Measurements from ENCODE around the gene SPOCK1. TPM values are rescaled to one million over a fixed set of nuclear protein-coding genes. Genes with fewer than 3 reads are reported as not detected.

Gene SPOCK1
- total and polyA plus RNA-seq, 2 experiments from 2014 or later, result 8.2 to 10.5 TPM

GRCh38 chr5:137240285-137240684 lies 258.8 kb downstream of the SPOCK1 start:
- Histone ChIP-seq H3K4me2 (no peak overlapping the region), H3K27ac (ENCODE audit: low read depth) (no peak overlapping the region), H3K4me3 (no peak overlapping the region), H3K9me2 (ENCODE audit: insufficient read depth) (no peaks in the 10 kb centered on the region), H3F3A (replicated peaks; ENCODE audit: low read depth) (no peaks in the 10 kb centered on the region), H4K20me1 (replicated peaks; ENCODE audit: insufficient read depth) (no peaks in the 10 kb centered on the region), H3K36me3 (ENCODE audit: insufficient read depth) (no peaks in the 10 kb centered on the region), H2AFZ (no peak overlapping the region), H3K27me3 (ENCODE audit: insufficient read depth) (no peaks in the 10 kb centered on the region), H3K4me1 (ENCODE audit: insufficient read depth) (no peaks in the 10 kb centered on the region), H3K79me2 (replicated peaks; ENCODE audit: insufficient read depth) (no peaks in the 10 kb centered on the region)
- ATAC-seq, result no peak
- Mint-ChIP-seq H3K4me1 (no peaks in the 10 kb centered on the region), H3K36me3 (ENCODE audit: low read depth) (no peaks in the 10 kb centered on the region), H3K27me3 (ENCODE audit: insufficient read depth, low read depth, poor library complexity) (no peaks in the 10 kb centered on the region), H3K4me3 (no peak overlapping the region), H3K27ac (no peak overlapping the region), H3K9me3 (no peaks in the 10 kb centered on the region)
- DNase-seq (ENCODE audit: low spot score), result no peak
- TF ChIP-seq ZNF462 (CRISPR knock-in tag; IDR thresholded peaks at IDR 0.05) (no peak), ZNF114 (CRISPR knock-in tag; IDR thresholded peaks at IDR 0.05) (no peak), ZNF331 (CRISPR knock-in tag; IDR thresholded peaks at IDR 0.05; ENCODE audit: low read depth) (no peak)

- no peaks in the 10 kb centered on the region for H3K4me1 ChIP-seq (ENCODE audit: insufficient read depth)
- no peak overlapping the region for H3K4me3 Mint-ChIP-seq
- no peak for DNase-seq (ENCODE audit: low spot score)
- TF ChIP-seq REST (IDR thresholded peaks at IDR 0.05; ENCODE audit: unreplicated experiment) (no peak), ZNF114 (CRISPR knock-in tag; IDR thresholded peaks at IDR 0.05) (no peak), NANOG (IDR thresholded peaks at IDR 0.05; ENCODE audit: borderline replicate concordance) (no peak), ZNF331 (CRISPR knock-in tag; IDR thresholded peaks at IDR 0.05; ENCODE audit: low read depth) (no peak), EZH2phosphoT487 (IDR thresholded peaks at IDR 0.05; ENCODE audit: unreplicated experiment) (no peak), EZH2 (IDR thresholded peaks at IDR 0.05; ENCODE audit: low read depth, unreplicated experiment) (no peak), CREB1 (CRISPR knock-in tag; IDR thresholded peaks at IDR 0.05; ENCODE audit: low read depth) (no peak), STAT1 (IDR thresholded peaks at IDR 0.05; ENCODE audit: unreplicated experiment) (no peak), CTCF (conservative IDR thresholded peaks at IDR 0.05; ENCODE audit: low read depth in 2 of 2) (no peak)
Observed at GRCh38 chr5:137236849-137237507, 262.1 kb downstream of the SPOCK1 start.

More at GRCh38 chr5:137236849-137237507, 262.1 kb downstream of the SPOCK1 start:
- Mint-ChIP-seq H3K27ac (no peak overlapping the region), H3K4me1 (no peaks in the 10 kb centered on the region), H3K27me3 (ENCODE audit: insufficient read depth, low read depth, poor library complexity) (no peaks in the 10 kb centered on the region), H3K36me3 (ENCODE audit: low read depth) (no peaks in the 10 kb centered on the region), H3K9me3 (peaks cover 4% of the 10 kb centered on the region; the same call in 2 of the 3 replicates)
- Histone ChIP-seq H3K9me2 (ENCODE audit: insufficient read depth) (peaks cover 5% of the 10 kb centered on the region; the same call in 1 of the 2 replicates), H3K79me2 (replicated peaks; ENCODE audit: insufficient read depth) (no peaks in the 10 kb centered on the region), H3F3A (replicated peaks; ENCODE audit: low read depth) (no peaks in the 10 kb centered on the region), H3K4me3 (no peak overlapping the region), H3K27ac (ENCODE audit: low read depth) (no peak overlapping the region), H4K20me1 (replicated peaks; ENCODE audit: insufficient read depth) (no peaks in the 10 kb centered on the region), H3K4me2 (no peak overlapping the region), H2AFZ (no peak overlapping the region), H3K27me3 (ENCODE audit: insufficient read depth) (no peaks in the 10 kb centered on the region), H3K36me3 (ENCODE audit: insufficient read depth) (no peaks in the 10 kb centered on the region)
- no peak for ATAC-seq

Data from GM23338 (cell line).